ENCODE results near the gene MED27. TPM values are rescaled to one million over a fixed set of nuclear protein-coding genes. Genes with fewer than 3 reads are reported as not detected.

The MED27 gene
- total RNA-seq, 1 donor from 2014 or later: 17.7 TPM

DNA sequence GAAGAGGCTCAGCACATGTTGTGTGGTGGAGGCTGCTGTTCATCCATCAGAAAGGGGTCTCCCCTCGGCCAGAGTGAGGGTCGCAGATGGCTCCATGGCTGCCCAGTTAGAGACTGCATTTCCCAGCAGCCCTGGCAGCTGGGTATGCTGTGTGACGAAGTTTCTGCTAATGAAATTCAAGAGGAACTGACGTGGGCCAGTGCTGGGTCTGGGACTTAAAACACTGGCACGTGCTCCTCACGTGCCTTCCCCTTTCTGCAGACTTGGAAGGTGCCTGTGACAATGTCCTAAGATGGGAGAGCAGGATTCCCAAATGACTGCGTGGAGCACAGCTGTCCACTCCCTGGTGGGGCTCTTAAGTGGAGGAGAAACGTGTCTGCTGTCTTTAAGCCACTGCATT, 225.3 kb downstream of the MED27 start:
- DNase-seq (ENCODE audit: extremely low spot score in 2 of 2): no peak
- Histone ChIP-seq H3K4me1 (no peaks in the 10 kb centered on the region), H3K9me3 (no peaks in the 10 kb centered on the region), H3K36me3 (no peaks in the 10 kb centered on the region), H3K27ac (no peak overlapping the region), H3K4me3 (no peak overlapping the region), H3K27me3 (no peaks in the 10 kb centered on the region)
- TF ChIP-seq CTCF (IDR thresholded peaks at IDR 0.05): no peak
- no peak for TF ChIP-seq POLR2A (IDR thresholded peaks at IDR 0.05)
- no peak for TF ChIP-seq POLR2AphosphoS5 (IDR thresholded peaks at IDR 0.05; ENCODE audit: insufficient read depth in 1 of 2, low read depth in 1 of 2)
- intact Hi-C loops (cut with DNase I): no loop called here

DNA sequence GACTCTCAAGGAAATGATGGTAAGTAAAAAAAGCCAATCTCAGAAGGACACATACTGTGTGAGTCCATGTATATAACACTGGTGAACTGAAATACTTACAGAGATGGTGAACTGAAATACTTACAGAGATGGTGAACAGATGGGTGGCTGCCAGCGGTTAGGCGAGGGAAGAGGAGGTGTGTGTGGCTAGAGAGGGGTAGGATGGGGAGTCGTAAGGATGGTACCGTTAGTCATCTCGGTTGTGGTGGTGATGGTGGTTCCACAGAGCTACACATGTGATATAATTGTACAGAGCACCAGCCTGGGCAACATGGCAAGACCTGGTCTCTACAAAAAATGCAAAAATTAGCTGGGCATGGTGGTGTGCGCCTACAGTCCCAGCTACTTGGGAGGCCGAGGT, 226.2 kb downstream of the MED27 start:
- no peaks in the 10 kb centered on the region for H3K36me3 ChIP-seq
- H3K27me3 ChIP-seq: no peaks in the 10 kb centered on the region
- H3K27ac ChIP-seq: no peak overlapping the region
- intact Hi-C loops (cut with DNase I): no loop called here
- H3K4me3 ChIP-seq: no peak overlapping the region
- DNase-seq (ENCODE audit: extremely low spot score in 2 of 2): no peak
- TF ChIP-seq CTCF (IDR thresholded peaks at IDR 0.05) (no peak), POLR2A (IDR thresholded peaks at IDR 0.05) (no peak), POLR2AphosphoS5 (IDR thresholded peaks at IDR 0.05; ENCODE audit: insufficient read depth in 1 of 2, low read depth in 1 of 2) (no peak)
- H3K4me1 ChIP-seq: no peaks in the 10 kb centered on the region
- no peaks in the 10 kb centered on the region for H3K9me3 ChIP-seq

DNA sequence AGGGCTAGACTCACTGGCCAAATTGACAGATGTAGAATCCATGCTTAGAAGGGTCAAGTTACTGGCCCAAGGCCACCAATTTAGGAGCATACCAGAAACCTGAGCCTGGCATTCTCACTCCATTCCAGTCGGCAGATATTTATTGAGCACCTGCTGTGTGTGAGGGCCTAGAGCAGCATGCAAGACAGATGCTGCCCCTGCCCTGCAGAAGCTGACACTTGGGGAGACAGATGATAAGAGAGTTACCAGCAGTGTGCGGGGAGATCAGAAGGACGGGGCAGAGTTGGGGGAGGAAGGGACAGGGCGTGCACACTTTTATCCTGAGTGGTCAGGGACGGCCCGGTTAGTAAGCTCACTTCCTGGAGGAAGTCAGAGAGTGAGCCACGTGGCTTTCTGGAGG, 228.3 kb downstream of the MED27 start:
- no peak for DNase-seq (ENCODE audit: extremely low spot score in 2 of 2)
- Histone ChIP-seq H3K36me3 (no peaks in the 10 kb centered on the region), H3K27ac (no peak overlapping the region), H3K4me1 (no peaks in the 10 kb centered on the region), H3K9me3 (no peaks in the 10 kb centered on the region), H3K4me3 (no peak overlapping the region), H3K27me3 (no peaks in the 10 kb centered on the region)
- intact Hi-C loops (cut with DNase I): no loop called here
- no peak for TF ChIP-seq POLR2A (IDR thresholded peaks at IDR 0.05)
- TF ChIP-seq CTCF (IDR thresholded peaks at IDR 0.05): no peak
- no peak for TF ChIP-seq POLR2AphosphoS5 (IDR thresholded peaks at IDR 0.05; ENCODE audit: insufficient read depth in 1 of 2, low read depth in 1 of 2)

DNA sequence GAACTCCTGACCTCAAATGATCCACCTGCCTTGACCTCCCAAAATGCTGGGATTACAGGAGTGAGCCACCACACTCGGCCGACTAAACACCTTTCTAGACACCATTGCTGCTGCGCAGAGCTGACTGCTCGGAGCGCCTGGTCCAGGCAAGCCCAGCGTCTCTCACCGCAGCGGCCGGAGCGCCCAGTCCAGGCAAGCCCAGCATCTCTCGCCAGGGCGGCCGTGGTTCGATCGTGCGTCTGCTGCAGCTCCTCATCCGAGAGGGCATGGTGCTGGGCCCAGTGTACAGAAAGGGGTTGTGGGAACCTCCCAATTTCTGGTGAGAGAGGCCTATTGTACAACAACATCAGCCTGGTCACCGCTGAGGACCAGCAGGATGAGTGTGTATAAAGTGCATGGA, 230.3 kb downstream of the MED27 start:
- intact Hi-C loops (cut with DNase I): no loop called here
- DNase-seq (ENCODE audit: extremely low spot score in 2 of 2): no peak

More for the DNA sequence above, 230.3 kb downstream of the MED27 start:
- no peaks in the 10 kb centered on the region for H3K36me3 ChIP-seq
- H3K4me3 ChIP-seq: no peak overlapping the region
- H3K27me3 ChIP-seq: no peaks in the 10 kb centered on the region
- no peaks in the 10 kb centered on the region for H3K4me1 ChIP-seq
- no peaks in the 10 kb centered on the region for H3K9me3 ChIP-seq
- TF ChIP-seq CTCF (IDR thresholded peaks at IDR 0.05): no peak
- no peak for TF ChIP-seq POLR2A (IDR thresholded peaks at IDR 0.05)
- TF ChIP-seq POLR2AphosphoS5 (IDR thresholded peaks at IDR 0.05; ENCODE audit: insufficient read depth in 1 of 2, low read depth in 1 of 2): no peak
- H3K27ac ChIP-seq: no peak overlapping the region
